A549 (cell line): ENCODE results near the gene GRAMD2B. TPM values are rescaled to one million over a fixed set of nuclear protein-coding genes. Genes with fewer than 3 reads are reported as not detected.

ENCODE experiments used
- ATAC-seq, 2 experiments: fragments of 200-7000 bp in 1 of 2; fragments of >200 bp in 1 of 2; cut with Nextera tagmentation in 1 of 2; cut with Tn5 transposase in 1 of 2; 3 replicates each; pipeline versions ENCODE4 v1.8.0 to v1.9.1; 2018 to 2020; ENCODE audit warnings: mild to moderate bottlenecking in 1 of 2, moderate library complexity in 1 of 2
- CTCF ChIA-PET: fragments of 300-600 bp; sonication (Branson Sonifier 250); formaldehyde crosslinking; extraction: SDS; loops from one replicate; lab custom pipeline; 2021; ENCODE audit warnings: antibody characterized with exemption, inconsistent platforms; lab: Yijun Ruan, JAX
- POLR2A ChIA-PET: fragments of 350-600 bp; formaldehyde crosslinking; extraction: SDS; loops from one replicate; lab custom pipeline; 2021; ENCODE audit warnings: antibody characterized with exemption, inconsistent platforms; lab: Yijun Ruan, JAX
- DNase-seq, 2 experiments: peaks; one replicate each; pipeline versions ENCODE4 v3.0.0 to v3.0.0-alpha.2; 2011 to 2016; ENCODE audit warnings: low read depth in 1 of 2, low spot score in 1 of 2
- FAIRE-seq: peaks from 2 replicates; lab custom pipeline; 2011; peaks lifted over from hg19 to GRCh38; lab: Jason Lieb, UNC
- H3K27ac ChIP-seq, 2 experiments: fragments of >200 bp; sonication (Bioruptor Twin); formaldehyde crosslinking; 3 replicates each; pipeline ENCODE4 v1.5.1; 2016 to 2017
- H3K4me1 ChIP-seq: fragments of >200 bp; sonication (Bioruptor Twin); formaldehyde crosslinking; 3 replicates; pipeline ENCODE4 v1.6.1; 2016
- H3K4me2 ChIP-seq: fragments of >200 bp; sonication (Bioruptor Twin); formaldehyde crosslinking; 3 replicates; pipeline ENCODE4 v1.6.1; 2016
- H3K4me3 ChIP-seq: fragments of >200 bp; sonication (Bioruptor Twin); formaldehyde crosslinking; 3 replicates; pipeline ENCODE4 v1.5.1; 2016
- H3K9me3 ChIP-seq: fragments of >200 bp; sonication (Bioruptor Twin); formaldehyde crosslinking; 3 replicates; pipeline ENCODE4 v1.6.1; 2016
- BHLHE40 ChIP-seq: IDR thresholded peaks from 2 replicates; pipeline ENCODE4 v1.6.1; 2012; ENCODE audit warnings: low read depth, low read length, inconsistent platforms
- CBX2 ChIP-seq: fragments of 200-600 bp; sonication (generic); IDR thresholded peaks from 2 replicates; pipeline ENCODE4 v1.6.1; 2016; ENCODE audit warnings: low read depth, mild to moderate bottlenecking, borderline replicate concordance
- CBX8 ChIP-seq: fragments of 200-600 bp; sonication (generic); IDR thresholded peaks from 2 replicates; pipeline ENCODE4 v1.6.1; 2016
- CHD4 ChIP-seq: fragments of 200-600 bp; sonication (generic); IDR thresholded peaks from 2 replicates; pipeline ENCODE4 v1.6.1; 2016; ENCODE audit warnings: antibody characterized with exemption, mild to moderate bottlenecking, borderline replicate concordance
- FOSB ChIP-seq: fragments of 250-450 bp; sonication (Bioruptor Pico); IDR thresholded peaks from 2 replicates; pipeline ENCODE4 v1.5.0; 2020; ENCODE audit warnings: mild to moderate bottlenecking, moderate library complexity
- GATA3 ChIP-seq: IDR thresholded peaks from 2 replicates; pipeline ENCODE4 v1.6.1; 2012; ENCODE audit warnings: borderline replicate concordance
- HEYL ChIP-seq: fragments of 250-450 bp; sonication (Bioruptor Pico); IDR thresholded peaks from 2 replicates; pipeline ENCODE4 v1.8.0; 2021; ENCODE audit warnings: mild to moderate bottlenecking, moderate library complexity
- HOXA7 ChIP-seq: fragments of 250-450 bp; sonication (Bioruptor Pico); IDR thresholded peaks from 2 replicates; pipeline ENCODE4 v1.5.0; 2020; ENCODE audit warnings: mild to moderate bottlenecking, moderate library complexity
- HOXB13 ChIP-seq: fragments of 250-450 bp; sonication (Bioruptor Pico); IDR thresholded peaks from 2 replicates; pipeline ENCODE4 v1.5.0; 2020; ENCODE audit warnings: low read depth, mild to moderate bottlenecking, moderate library complexity
- HOXB5 ChIP-seq: fragments of 250-450 bp; sonication (Bioruptor Pico); IDR thresholded peaks from 2 replicates; pipeline ENCODE4 v1.5.0; 2020; ENCODE audit warnings: mild to moderate bottlenecking, moderate library complexity
- MAFK ChIP-seq: fragments of 450-650 bp; IDR thresholded peaks from 2 replicates; pipeline ENCODE4 v1.6.1; 2014; ENCODE audit not compliant: partially characterized antibody
- MAZ ChIP-seq: fragments of 150-350 bp; IDR thresholded peaks from 2 replicates; pipeline ENCODE4 v1.6.1; 2014; ENCODE audit warnings: antibody characterized with exemption, low read depth, low read length, borderline replicate concordance
- NFE2L2 ChIP-seq: fragments of 150-350 bp; conservative IDR thresholded peaks from 2 replicates; pipeline ENCODE4 v1.6.1; 2014; ENCODE audit warnings: low read length
- PHF8 ChIP-seq: fragments of 200-600 bp; sonication (generic); IDR thresholded peaks from 2 replicates; pipeline ENCODE4 v1.6.1; 2016; ENCODE audit warnings: low read depth, mild to moderate bottlenecking, antibody characterized with exemption, moderate library complexity, borderline replicate concordance
- POLR2A ChIP-seq: IDR thresholded peaks from 2 replicates; pipeline ENCODE4 v1.6.1; 2012; ENCODE audit warnings: mild to moderate bottlenecking, low read length
- RARB ChIP-seq: fragments of 250-450 bp; sonication (Bioruptor Pico); IDR thresholded peaks from 2 replicates; pipeline ENCODE4 v1.8.0; 2021; ENCODE audit warnings: mild to moderate bottlenecking, moderate library complexity
- SMC3 ChIP-seq: fragments of >200 bp; sonication (Bioruptor Twin); formaldehyde crosslinking; IDR thresholded peaks from 3 replicates; pipeline ENCODE4 v1.6.1; 2018; ENCODE audit warnings: inconsistent platforms
- ZC3H11A ChIP-seq: fragments of 450-650 bp; IDR thresholded peaks from 2 replicates; pipeline ENCODE4 v1.6.1; 2014; ENCODE audit warnings: antibody characterized with exemption, mild to moderate bottlenecking
- ZFP36 ChIP-seq: fragments of 450-650 bp; IDR thresholded peaks from 2 replicates; pipeline ENCODE4 v1.6.1; 2014; ENCODE audit warnings: borderline replicate concordance; ENCODE audit not compliant: partially characterized antibody
- WGBS: methylation state at CpG from one replicate; pipeline ENCODE4 v1.1.6; 2017; ENCODE audit errors: missing lambda C conversion rate; 5-methylcytosine and 5-hydroxymethylcytosine counted together
- polyA plus RNA-seq, 4 experiments: library from polyadenylated mRNA; depleted of rRNA in 3 of 4; stranded (reverse); fragments of >200 nt; fragmentation: RNase III in 1 of 4; extraction: RNeasy Plus Mini Kit Qiagen cat#74134 plus additional on column Dnase treatment in 1 of 4; gene quantifications; 2 replicates in 3 of 4; 3 replicates in 1 of 4; pipeline ENCODE4 v1.2.3, GENCODE V29; 2011 to 2017
- TF ChIP-seq, protein P1 (sequence below): fragments of 250-450 bp; sonication (Bioruptor Pico); IDR thresholded peaks from 2 replicates; pipeline ENCODE4 v1.5.0; 2020; ENCODE audit warnings: low read depth, mild to moderate bottlenecking, moderate library complexity
- TF ChIP-seq, protein P2 (sequence below): IDR thresholded peaks from 2 replicates; pipeline ENCODE4 v1.6.1; 2012
- TF ChIP-seq, protein P3 (sequence below): fragments of 150-350 bp; IDR thresholded peaks from 2 replicates; pipeline ENCODE4 v1.6.1; 2014; ENCODE audit warnings: low read depth, mild to moderate bottlenecking, low read length
- TF ChIP-seq, protein P4 (sequence below): IDR thresholded peaks from 2 replicates; pipeline ENCODE4 v1.6.1; 2012
- TF ChIP-seq, protein P5 (sequence below): fragments of >200 bp; sonication (Bioruptor Twin); formaldehyde crosslinking; IDR thresholded peaks from 3 replicates; pipeline ENCODE4 v1.5.1; 2016
- TF ChIP-seq, protein P6 (sequence below): fragments of >200 bp; sonication (Bioruptor Twin); formaldehyde crosslinking; IDR thresholded peaks from 3 replicates; pipeline ENCODE4 v1.6.1; 2016

The GRAMD2B gene
- polyA plus RNA-seq, 2 of the 4 experiments (the other 2 are of a cell fraction), result 1.0 to 1.2 TPM

DNA sequence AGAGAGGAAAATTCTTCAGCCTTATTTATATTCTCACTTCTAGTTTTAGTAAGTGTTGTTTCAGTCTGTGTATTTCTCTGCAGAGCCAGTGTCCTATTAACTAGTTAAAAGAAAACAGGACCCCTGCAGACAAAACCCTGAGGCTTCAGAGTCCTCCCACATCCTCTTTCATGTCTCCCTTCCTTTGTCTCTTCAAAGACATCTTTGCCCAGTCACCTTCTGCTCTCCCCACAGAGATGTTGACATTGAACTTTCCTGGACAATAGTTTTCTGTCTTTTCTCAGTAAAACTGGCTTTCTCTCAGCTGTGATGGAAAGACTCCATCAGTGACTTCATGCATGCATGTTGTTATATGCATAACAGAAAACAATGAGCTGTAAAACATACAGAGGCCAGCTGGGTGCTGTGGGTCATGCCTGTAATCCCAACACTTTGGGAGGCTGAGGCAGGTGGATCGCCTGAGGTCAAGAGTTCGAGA lies 20.2 kb downstream of the GRAMD2B start:
- ATAC-seq, result no peak
- 65% methylated on average over 2 of the region's 2 CpGs for WGBS
- no peaks in the 10 kb centered on the region for H3K9me3 ChIP-seq
- TF ChIP-seq ZFP36 (no peak), MAZ (no peak), GATA3 (no peak), BHLHE40 (no peak), POLR2A (no peak), FOSB (CRISPR knock-in tag) (no peak), SMC3 (no peak), HOXA7 (CRISPR knock-in tag) (no peak), CBX8 (no peak), NFE2L2 (no peak), RARB (CRISPR knock-in tag) (no peak), HOXB5 (CRISPR knock-in tag) (no peak)
- TF ChIP-seq, protein P1, sequence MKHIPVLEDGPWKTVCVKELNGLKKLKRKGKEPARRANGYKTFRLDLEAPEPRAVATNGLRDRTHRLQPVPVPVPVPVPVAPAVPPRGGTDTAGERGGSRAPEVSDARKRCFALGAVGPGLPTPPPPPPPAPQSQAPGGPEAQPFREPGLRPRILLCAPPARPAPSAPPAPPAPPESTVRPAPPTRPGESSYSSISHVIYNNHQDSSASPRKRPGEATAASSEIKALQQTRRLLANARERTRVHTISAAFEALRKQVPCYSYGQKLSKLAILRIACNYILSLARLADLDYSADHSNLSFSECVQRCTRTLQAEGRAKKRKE (CRISPR knock-in tag), result no peak
- TF ChIP-seq, protein P2, sequence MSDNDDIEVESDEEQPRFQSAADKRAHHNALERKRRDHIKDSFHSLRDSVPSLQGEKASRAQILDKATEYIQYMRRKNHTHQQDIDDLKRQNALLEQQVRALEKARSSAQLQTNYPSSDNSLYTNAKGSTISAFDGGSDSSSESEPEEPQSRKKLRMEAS, result no peak
- TF ChIP-seq, all 56 proteins: peak for 0
- POLR2A ChIA-PET, result no interaction called here
- FAIRE-seq (no peak), DNase-seq (no peak)
- H3K27ac ChIP-seq, result no peak overlapping the region
- H3K4me1 ChIP-seq, result no peaks in the 10 kb centered on the region
- H3K4me3 ChIP-seq, result no peak overlapping the region
- CTCF ChIA-PET, result interaction anchor here (0.7 kb wide), 1 partner anchor 54 kb away, joined by 4 read pairs; no protein-coding TSS in a partner anchor
- H3K4me2 ChIP-seq, result no peak overlapping the region

DNA sequence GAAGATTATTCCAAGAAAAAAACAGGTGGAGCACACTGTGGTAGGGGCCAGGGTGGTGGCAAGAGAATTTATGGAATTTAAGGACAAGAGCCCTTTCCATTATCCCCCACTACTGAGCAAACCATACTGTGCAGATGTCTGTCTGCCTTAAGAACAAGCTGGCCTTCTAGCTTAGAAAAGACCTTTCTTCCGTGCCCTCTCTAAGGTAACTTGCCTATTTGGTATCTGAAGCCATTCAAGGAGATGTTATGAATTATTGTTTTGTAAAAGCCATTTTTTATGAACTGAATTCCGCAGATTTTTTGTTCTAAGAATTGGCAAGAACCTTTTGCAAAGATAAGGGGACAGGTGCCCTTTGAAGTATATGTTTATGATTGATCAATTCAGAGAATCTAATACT lies 20.9 kb downstream of the GRAMD2B start:
- CTCF ChIA-PET, result interaction anchor here (0.7 kb wide), 1 partner anchor 53 kb away, joined by 4 read pairs; no protein-coding TSS in a partner anchor
- no peak overlapping the region for H3K27ac ChIP-seq
- H3K4me3 ChIP-seq, result no peak overlapping the region
- no peak overlapping the region for H3K4me2 ChIP-seq
- DNase-seq, result no peak
- WGBS, result 59% methylated on average over 2 of the region's 2 CpGs
- FAIRE-seq, result no peak
- H3K4me1 ChIP-seq, result no peaks in the 10 kb centered on the region
- POLR2A ChIA-PET, result no interaction called here
- TF ChIP-seq HEYL (CRISPR knock-in tag), result no peak
- no peak for TF ChIP-seq CHD4
- TF ChIP-seq MAFK, result no peak
- TF ChIP-seq POLR2A, result no peak
- TF ChIP-seq, protein P3, sequence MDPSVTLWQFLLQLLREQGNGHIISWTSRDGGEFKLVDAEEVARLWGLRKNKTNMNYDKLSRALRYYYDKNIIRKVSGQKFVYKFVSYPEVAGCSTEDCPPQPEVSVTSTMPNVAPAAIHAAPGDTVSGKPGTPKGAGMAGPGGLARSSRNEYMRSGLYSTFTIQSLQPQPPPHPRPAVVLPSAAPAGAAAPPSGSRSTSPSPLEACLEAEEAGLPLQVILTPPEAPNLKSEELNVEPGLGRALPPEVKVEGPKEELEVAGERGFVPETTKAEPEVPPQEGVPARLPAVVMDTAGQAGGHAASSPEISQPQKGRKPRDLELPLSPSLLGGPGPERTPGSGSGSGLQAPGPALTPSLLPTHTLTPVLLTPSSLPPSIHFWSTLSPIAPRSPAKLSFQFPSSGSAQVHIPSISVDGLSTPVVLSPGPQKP, result no peak
- TF ChIP-seq CBX2, result no peak
- TF ChIP-seq, protein P4, sequence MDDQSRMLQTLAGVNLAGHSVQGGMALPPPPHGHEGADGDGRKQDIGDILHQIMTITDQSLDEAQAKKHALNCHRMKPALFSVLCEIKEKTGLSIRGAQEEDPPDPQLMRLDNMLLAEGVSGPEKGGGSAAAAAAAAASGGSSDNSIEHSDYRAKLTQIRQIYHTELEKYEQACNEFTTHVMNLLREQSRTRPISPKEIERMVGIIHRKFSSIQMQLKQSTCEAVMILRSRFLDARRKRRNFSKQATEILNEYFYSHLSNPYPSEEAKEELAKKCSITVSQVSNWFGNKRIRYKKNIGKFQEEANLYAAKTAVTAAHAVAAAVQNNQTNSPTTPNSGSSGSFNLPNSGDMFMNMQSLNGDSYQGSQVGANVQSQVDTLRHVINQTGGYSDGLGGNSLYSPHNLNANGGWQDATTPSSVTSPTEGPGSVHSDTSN, result no peak
- TF ChIP-seq HOXB13 (CRISPR knock-in tag), result no peak
- no peak for TF ChIP-seq ZFP36
- TF ChIP-seq, protein P5, sequence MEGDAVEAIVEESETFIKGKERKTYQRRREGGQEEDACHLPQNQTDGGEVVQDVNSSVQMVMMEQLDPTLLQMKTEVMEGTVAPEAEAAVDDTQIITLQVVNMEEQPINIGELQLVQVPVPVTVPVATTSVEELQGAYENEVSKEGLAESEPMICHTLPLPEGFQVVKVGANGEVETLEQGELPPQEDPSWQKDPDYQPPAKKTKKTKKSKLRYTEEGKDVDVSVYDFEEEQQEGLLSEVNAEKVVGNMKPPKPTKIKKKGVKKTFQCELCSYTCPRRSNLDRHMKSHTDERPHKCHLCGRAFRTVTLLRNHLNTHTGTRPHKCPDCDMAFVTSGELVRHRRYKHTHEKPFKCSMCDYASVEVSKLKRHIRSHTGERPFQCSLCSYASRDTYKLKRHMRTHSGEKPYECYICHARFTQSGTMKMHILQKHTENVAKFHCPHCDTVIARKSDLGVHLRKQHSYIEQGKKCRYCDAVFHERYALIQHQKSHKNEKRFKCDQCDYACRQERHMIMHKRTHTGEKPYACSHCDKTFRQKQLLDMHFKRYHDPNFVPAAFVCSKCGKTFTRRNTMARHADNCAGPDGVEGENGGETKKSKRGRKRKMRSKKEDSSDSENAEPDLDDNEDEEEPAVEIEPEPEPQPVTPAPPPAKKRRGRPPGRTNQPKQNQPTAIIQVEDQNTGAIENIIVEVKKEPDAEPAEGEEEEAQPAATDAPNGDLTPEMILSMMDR, result no peak
- TF ChIP-seq, protein P2, result no peak
- TF ChIP-seq, protein P6, sequence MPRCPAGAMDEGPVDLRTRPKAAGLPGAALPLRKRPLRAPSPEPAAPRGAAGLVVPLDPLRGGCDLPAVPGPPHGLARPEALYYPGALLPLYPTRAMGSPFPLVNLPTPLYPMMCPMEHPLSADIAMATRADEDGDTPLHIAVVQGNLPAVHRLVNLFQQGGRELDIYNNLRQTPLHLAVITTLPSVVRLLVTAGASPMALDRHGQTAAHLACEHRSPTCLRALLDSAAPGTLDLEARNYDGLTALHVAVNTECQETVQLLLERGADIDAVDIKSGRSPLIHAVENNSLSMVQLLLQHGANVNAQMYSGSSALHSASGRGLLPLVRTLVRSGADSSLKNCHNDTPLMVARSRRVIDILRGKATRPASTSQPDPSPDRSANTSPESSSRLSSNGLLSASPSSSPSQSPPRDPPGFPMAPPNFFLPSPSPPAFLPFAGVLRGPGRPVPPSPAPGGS, result no peak
- no peak for TF ChIP-seq PHF8
- no peak for TF ChIP-seq ZC3H11A
- TF ChIP-seq, all 56 proteins: peak for 0
- ATAC-seq, result no peak
- no peaks in the 10 kb centered on the region for H3K9me3 ChIP-seq
